Stimulated activated CD4-positive, alpha-beta T cell treated with anti-CD3 and anti-CD28 coated beads, TNF-alpha, amount 100 ng/mL, for 48 hours (primary cell): ENCODE data around the gene IRF4.

Experiments used
- DNase-seq, 3 donors: peaks; one replicate each; pipeline ENCODE4 v3.0.0-alpha.2; 2020; ENCODE audit warnings: low read depth in 3 of 3

Gene IRF4

DNA sequence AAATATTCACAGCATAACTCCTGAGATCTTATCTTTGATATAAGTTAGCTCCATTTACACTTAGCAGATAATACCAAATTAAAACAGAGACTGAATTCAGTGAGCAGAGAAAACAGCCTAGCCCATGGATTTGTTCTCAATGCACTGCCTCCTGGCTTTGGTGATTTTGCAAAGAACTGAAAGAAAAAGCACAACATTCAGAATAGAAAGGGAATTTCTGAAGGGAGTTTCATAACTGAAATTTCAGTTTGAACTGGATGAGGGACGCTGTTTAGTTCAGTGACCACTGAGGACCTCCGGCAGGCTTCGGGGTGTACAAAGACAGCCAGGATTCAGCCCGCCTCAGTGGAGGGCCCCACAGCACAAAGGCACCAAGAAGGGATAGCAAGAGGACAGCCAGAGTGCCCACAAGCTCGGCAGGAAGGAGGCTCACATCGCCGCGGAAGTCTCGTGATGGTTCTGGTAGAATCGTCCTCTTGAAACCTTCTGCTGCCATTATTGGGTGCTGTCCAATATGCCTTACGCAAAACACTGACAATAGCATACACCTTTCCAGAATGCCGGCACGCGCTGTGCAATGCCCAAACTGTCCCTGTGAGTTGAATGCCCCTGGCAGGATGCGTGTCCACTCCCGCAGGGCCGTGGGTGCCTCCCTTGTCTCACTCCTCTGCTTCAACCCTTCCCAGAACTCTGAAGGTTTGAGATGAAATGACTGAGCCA lies 9.7 kb upstream of the IRF4 start:
- DNase-seq, result no peak

DNA sequence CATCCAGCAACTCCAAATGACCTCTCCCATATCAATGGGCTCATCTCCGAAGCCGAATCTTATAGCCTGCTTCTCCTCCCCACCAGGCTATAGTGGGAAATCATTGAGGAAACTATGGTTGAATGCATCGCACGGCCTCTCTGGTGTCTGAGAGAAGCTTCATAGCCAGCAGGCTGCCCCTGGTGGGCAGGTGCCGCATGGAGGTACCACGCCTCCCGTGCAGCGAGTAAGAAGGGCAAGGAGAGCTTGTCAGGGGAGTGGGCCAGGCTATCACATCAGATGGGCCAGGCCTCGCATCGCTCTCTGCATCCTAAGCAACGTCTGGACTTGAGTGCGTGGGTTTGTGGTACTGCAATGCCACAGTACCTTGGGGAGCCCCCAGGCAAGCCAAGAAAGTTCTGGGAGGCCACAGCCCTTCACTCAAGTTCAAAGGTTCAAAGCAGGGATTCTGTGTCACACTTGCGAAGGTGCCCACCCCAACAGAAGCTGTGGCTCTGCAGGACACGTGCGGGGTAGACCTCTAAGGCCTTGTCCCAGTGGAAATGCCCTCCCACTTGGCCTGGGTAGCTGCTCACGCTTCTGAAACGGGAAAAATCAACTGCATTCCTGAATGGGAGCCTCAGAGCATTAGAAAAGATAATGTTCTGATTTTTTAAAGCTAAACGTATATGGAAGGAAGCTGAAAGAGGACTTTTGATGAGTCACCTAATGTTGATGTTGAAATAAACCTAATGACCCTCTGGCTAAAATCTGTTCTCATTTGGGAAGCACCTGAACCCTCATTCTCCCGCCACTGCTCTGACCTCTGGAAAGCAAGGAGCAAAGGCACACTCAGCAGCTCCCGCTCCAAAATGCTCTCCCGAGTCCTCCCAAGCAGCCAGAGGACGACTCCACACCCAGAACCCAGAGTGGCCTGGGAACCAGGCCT lies 8.4 kb upstream of the IRF4 start:
- DNase-seq, result no peak

- no peak for DNase-seq
Observed at GRCh38 chr6:383856-384255, 7.7 kb upstream of the IRF4 start.

DNA sequence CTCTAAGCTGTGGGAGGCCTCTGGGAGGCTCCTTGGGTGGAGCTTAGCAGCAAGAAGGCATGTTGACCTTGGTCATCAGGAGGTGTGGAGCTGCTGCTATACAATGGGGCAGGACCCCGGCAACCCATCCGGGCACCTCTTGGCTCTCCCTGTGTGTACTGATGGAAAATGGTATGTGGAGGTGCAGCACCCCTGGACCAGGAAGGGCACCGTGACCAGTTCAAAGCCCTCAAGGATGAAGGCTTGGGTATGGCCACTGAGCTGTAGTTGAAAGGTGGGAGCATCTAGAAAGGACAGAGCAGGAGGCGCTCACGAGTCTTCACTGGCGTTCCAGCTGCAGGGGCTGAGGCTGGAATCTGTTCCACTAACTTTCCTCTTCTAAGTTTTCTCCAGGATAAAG lies 6.7 kb upstream of the IRF4 start:
- no peak for DNase-seq

GRCh38 chr6:385614-386013 lies 5.9 kb upstream of the IRF4 start:
- no peak for DNase-seq

- no peak for DNase-seq
Observed at GRCh38 chr6:386688-387266, 4.8 kb upstream of the IRF4 start.

- no peak for DNase-seq
Observed at GRCh38 chr6:387293-387741, 4.2 kb upstream of the IRF4 start.

GRCh38 chr6:388202-388903 lies 3.2 kb upstream of the IRF4 start:
- DNase-seq, result no peak

DNA sequence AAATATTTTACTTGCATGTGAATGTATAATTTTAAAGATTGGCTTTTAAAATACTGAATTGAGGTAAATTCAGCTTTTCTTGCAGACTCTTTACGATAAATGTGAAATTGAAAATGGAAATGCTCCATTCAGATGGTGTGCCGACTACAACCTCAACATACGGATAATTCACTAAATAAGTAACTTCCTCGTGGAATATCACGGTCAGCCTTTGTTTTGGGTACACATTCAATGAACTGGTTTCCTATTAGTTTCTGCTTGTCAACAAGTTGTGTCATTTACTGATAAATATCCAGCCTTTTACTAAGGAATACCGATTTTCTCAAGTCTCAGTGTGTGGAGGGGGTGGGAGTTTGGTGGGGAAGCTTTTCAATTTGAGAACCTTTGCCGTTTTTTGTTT lies 2.4 kb upstream of the IRF4 start:
- no peak for DNase-seq

GRCh38 chr6:389622-390021 lies 1.9 kb upstream of the IRF4 start:
- no peak for DNase-seq

GRCh38 chr6:390914-391558 lies 516 bp upstream of the IRF4 start:
- no peak for DNase-seq

- DNase-seq, result no peak
Observed at GRCh38 chr6:392441-393390, 1.2 kb downstream of the IRF4 start.

DNA sequence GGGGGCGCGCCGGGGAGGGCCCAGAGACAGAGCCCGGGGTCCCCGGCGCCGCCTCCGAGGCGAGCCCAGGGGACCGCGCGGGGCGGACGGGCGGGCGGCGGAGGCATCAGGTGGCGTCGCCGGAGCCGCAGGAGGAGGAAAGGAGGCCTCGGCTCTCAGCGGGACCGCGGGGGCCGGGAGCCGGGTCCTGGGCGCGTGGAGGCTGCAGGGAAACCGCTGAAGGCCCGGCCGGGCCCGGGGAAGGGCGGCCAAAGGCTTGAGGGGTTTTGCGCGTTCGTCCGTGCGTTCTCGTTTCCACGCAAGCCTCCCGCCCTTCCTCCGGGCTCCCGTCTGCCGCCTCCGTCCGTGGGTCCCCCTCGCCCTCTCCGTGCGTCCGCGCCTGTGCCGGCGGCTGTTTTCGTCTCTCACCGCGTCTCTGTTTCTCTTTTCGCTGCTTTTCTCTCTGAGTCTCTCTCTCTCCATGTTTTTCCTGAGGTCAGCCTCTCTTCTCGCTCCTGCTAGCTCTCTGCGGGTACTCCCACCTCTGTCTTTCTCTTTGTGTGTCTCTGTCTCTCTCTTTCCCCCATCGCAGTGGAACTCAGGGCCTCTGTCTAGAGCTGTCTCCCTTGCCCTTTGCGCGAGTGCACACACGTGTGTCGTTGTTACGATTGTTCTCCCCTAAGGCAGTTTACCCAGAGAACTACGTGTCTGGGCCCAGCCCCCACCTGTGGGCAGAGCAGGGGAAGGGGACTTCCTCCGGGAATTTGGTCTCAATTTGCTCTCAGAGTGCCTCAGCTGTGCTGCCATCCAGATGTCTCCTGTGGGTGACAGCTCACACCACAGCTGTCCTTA lies 2.1 kb downstream of the IRF4 start:
- DNase-seq, result no peak

- no peak for DNase-seq
Observed at GRCh38 chr6:394641-395289, 3.2 kb downstream of the IRF4 start.

GRCh38 chr6:395432-396125 lies 4.0 kb downstream of the IRF4 start:
- DNase-seq, result no peak

DNA sequence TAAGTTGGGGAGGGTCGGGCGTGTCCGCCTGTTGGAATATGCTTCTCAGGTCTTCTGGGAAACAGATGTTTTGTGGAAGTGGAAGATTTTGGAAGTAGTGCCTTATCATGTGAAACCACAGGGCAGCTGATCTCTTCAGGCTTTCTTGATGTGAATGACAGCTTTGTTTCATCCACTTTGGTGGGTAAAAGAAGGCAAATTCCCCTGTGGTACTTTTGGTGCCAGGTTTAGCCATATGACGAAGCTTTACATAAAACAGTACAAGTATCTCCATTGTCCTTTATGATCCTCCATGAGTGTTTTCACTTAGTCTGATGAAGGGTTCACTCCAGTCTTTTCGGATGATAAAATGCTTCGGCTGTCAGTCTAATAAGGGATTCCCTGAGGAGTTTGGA lies 4.6 kb downstream of the IRF4 start:
- no peak for DNase-seq

DNA sequence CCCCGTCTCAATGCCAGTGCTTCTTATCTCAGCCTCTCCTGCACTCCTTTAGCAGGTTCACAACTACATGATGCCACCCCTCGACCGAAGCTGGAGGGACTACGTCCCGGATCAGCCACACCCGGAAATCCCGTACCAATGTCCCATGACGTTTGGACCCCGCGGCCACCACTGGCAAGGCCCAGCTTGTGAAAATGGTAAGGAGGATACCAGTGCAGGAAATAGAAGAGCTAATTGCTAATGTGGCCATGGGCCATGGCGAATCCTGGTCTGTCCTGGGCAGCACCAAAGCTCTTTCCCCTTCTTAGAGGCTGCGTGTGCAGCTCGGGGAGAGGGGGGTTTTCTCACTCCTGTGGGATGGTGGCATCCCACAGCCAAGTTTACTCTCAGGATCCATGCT lies 5.5 kb downstream of the IRF4 start:
- DNase-seq, result no peak

DNA sequence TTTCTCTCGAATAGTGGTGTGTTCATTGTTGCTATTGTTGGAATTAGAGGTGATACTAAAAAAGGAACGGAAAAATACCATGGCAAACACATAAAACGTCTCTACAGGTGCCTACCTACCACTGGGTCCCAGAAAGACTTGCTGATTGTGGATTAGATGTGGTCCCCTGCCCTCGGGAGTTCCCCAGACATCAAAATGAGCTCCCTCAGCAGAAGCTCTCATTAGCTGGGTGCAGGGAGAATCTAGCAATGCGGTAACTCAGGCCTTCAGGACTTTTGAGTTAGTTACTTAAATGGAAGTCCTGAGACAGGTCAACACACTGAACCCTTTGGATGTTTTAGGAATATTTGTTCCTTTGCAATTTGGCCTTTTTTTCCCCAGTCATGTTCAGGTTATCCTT lies 6.1 kb downstream of the IRF4 start:
- DNase-seq, result no peak
